Measurements from ENCODE around the gene MARK2.

- TF ChIP-seq CTCF (IDR thresholded peaks at IDR 0.05; ENCODE audit: low read length) (no peak), EZH2 (optimal IDR thresholded peaks at IDR 0.05; ENCODE audit: low read depth, low read length) (no peak)
These were observed 12.5 kb downstream of the MARK2 start for GRCh38 chr11:63851364-63851763.
